ENCODE results near the gene WDR88. TPM values are rescaled to one million over a fixed set of nuclear protein-coding genes. Genes with fewer than 3 reads are reported as not detected.
A peak's percentile ranks its signal among the peaks of the same experiment; 100 is the strongest.

Gene WDR88
- total and polyA plus RNA-seq, 2 of the 13 experiments (the other 11 are each of a cell fraction or from before 2014, with no cell fraction given): not detected

DNA sequence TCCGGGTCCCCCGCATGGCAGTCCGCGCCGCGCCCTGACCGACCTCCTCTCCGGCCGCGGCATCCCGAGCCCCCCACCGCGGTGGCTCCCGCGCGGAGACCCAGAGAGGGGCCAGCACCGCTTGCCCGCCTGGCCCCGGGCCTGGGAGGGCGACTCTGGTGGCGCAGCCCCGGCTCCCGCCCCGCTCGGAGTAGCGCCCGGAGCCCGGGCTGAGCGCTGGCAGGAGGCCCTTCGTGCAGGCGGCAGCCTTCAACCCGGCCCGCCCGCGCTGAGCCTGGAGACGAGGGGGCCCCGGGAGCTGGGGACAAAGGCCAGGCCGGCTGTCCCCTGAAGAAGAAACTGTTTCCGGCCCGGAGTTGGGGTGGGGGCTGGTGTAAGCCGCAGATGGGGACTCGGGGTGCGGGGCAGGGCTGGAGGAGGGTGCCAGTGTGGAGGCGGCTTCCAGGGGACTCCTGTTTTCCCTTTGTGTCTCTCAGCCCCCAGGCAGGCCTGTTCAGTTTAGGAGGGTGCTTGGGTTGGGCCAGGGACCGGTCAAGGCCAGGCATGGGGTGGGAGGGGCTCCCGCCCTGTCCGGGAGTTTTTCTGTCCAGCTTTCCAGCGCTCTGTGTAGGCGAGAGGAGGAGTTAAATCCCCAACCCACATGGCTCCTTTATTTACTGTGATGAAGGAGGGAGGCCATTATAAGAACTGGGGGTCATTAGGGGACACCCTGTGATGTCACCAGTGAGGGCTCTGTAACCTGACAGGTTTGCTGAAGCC, 63.2 kb downstream of the WDR88 start (continued):
- TF ChIP-seq, protein P1, sequence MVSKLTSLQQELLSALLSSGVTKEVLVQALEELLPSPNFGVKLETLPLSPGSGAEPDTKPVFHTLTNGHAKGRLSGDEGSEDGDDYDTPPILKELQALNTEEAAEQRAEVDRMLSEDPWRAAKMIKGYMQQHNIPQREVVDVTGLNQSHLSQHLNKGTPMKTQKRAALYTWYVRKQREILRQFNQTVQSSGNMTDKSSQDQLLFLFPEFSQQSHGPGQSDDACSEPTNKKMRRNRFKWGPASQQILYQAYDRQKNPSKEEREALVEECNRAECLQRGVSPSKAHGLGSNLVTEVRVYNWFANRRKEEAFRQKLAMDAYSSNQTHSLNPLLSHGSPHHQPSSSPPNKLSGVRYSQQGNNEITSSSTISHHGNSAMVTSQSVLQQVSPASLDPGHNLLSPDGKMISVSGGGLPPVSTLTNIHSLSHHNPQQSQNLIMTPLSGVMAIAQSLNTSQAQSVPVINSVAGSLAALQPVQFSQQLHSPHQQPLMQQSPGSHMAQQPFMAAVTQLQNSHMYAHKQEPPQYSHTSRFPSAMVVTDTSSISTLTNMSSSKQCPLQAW (CRISPR knock-in tag; IDR thresholded peaks at IDR 0.05): peak; percentile 51; the same call in 1 of the 2 replicates
- peak; percentile 60; the same call in 1 of the 2 replicates for TF ChIP-seq ZNF446 (CRISPR knock-in tag; IDR thresholded peaks at IDR 0.05)
- TF ChIP-seq, protein P2, sequence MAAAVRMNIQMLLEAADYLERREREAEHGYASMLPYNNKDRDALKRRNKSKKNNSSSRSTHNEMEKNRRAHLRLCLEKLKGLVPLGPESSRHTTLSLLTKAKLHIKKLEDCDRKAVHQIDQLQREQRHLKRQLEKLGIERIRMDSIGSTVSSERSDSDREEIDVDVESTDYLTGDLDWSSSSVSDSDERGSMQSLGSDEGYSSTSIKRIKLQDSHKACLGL (CRISPR knock-in tag; IDR thresholded peaks at IDR 0.05): peak; percentile 52; the same call in 1 of the 2 replicates
- TF ChIP-seq, protein P3, sequence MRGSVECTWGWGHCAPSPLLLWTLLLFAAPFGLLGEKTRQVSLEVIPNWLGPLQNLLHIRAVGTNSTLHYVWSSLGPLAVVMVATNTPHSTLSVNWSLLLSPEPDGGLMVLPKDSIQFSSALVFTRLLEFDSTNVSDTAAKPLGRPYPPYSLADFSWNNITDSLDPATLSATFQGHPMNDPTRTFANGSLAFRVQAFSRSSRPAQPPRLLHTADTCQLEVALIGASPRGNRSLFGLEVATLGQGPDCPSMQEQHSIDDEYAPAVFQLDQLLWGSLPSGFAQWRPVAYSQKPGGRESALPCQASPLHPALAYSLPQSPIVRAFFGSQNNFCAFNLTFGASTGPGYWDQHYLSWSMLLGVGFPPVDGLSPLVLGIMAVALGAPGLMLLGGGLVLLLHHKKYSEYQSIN (CRISPR knock-in tag; IDR thresholded peaks at IDR 0.05; ENCODE audit: borderline replicate concordance): no peak
- TF ChIP-seq, protein P4, sequence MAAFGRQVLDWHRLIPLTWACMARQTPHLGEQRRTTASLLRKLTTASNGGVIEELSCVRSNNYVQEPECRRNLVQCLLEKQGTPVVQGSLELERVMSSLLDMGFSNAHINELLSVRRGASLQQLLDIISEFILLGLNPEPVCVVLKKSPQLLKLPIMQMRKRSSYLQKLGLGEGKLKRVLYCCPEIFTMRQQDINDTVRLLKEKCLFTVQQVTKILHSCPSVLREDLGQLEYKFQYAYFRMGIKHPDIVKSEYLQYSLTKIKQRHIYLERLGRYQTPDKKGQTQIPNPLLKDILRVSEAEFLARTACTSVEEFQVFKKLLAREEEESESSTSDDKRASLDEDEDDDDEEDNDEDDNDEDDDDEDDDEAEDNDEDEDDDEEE (CRISPR knock-in tag; IDR thresholded peaks at IDR 0.05): 0 out of 2 replicates have a peak, but pooled peaks have one; percentile 29
- TF ChIP-seq RXRA (CRISPR knock-in tag; IDR thresholded peaks at IDR 0.05): peak; percentile 65
- TF ChIP-seq, protein P5, sequence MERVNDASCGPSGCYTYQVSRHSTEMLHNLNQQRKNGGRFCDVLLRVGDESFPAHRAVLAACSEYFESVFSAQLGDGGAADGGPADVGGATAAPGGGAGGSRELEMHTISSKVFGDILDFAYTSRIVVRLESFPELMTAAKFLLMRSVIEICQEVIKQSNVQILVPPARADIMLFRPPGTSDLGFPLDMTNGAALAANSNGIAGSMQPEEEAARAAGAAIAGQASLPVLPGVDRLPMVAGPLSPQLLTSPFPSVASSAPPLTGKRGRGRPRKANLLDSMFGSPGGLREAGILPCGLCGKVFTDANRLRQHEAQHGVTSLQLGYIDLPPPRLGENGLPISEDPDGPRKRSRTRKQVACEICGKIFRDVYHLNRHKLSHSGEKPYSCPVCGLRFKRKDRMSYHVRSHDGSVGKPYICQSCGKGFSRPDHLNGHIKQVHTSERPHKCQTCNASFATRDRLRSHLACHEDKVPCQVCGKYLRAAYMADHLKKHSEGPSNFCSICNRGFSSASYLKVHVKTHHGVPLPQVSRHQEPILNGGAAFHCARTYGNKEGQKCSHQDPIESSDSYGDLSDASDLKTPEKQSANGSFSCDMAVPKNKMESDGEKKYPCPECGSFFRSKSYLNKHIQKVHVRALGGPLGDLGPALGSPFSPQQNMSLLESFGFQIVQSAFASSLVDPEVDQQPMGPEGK (CRISPR knock-in tag; IDR thresholded peaks at IDR 0.05): peak; percentile 81
- TF ChIP-seq SAP130 (CRISPR knock-in tag; IDR thresholded peaks at IDR 0.05; ENCODE audit: low read depth): peak; percentile 60
- peak; percentile 72 for TF ChIP-seq ZNF430 (CRISPR knock-in tag; IDR thresholded peaks at IDR 0.05)
- TF ChIP-seq ZBTB21 (CRISPR knock-in tag; IDR thresholded peaks at IDR 0.05): 0 out of 2 replicates have a peak, but pooled peaks have one; percentile 49
- 0 out of 2 replicates have a peak, but pooled peaks have one; percentile 42 for TF ChIP-seq NCOA1 (CRISPR knock-in tag; IDR thresholded peaks at IDR 0.05)
- peak; percentile 71; the same call in 1 of the 2 replicates for TF ChIP-seq GABPB1 (CRISPR knock-in tag; IDR thresholded peaks at IDR 0.05)
- TF ChIP-seq, protein P6, sequence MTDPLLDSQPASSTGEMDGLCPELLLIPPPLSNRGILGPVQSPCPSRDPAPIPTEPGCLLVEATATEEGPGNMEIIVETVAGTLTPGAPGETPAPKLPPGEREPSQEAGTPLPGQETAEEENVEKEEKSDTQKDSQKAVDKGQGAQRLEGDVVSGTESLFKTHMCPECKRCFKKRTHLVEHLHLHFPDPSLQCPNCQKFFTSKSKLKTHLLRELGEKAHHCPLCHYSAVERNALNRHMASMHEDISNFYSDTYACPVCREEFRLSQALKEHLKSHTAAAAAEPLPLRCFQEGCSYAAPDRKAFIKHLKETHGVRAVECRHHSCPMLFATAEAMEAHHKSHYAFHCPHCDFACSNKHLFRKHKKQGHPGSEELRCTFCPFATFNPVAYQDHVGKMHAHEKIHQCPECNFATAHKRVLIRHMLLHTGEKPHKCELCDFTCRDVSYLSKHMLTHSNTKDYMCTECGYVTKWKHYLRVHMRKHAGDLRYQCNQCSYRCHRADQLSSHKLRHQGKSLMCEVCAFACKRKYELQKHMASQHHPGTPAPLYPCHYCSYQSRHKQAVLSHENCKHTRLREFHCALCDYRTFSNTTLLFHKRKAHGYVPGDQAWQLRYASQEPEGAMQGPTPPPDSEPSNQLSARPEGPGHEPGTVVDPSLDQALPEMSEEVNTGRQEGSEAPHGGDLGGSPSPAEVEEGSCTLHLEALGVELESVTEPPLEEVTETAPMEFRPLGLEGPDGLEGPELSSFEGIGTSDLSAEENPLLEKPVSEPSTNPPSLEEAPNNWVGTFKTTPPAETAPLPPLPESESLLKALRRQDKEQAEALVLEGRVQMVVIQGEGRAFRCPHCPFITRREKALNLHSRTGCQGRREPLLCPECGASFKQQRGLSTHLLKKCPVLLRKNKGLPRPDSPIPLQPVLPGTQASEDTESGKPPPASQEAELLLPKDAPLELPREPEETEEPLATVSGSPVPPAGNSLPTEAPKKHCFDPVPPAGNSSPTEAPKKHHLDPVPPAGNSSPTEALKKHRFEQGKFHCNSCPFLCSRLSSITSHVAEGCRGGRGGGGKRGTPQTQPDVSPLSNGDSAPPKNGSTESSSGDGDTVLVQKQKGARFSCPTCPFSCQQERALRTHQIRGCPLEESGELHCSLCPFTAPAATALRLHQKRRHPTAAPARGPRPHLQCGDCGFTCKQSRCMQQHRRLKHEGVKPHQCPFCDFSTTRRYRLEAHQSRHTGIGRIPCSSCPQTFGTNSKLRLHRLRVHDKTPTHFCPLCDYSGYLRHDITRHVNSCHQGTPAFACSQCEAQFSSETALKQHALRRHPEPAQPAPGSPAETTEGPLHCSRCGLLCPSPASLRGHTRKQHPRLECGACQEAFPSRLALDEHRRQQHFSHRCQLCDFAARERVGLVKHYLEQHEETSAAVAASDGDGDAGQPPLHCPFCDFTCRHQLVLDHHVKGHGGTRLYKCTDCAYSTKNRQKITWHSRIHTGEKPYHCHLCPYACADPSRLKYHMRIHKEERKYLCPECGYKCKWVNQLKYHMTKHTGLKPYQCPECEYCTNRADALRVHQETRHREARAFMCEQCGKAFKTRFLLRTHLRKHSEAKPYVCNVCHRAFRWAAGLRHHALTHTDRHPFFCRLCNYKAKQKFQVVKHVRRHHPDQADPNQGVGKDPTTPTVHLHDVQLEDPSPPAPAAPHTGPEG (CRISPR knock-in tag; IDR thresholded peaks at IDR 0.05): peak; percentile 97
- no peak for TF ChIP-seq RFXANK (CRISPR knock-in tag; IDR thresholded peaks at IDR 0.05)
- TF ChIP-seq MXD4 (CRISPR knock-in tag; IDR thresholded peaks at IDR 0.05): no peak
